NCI-H187 treated with DMSO at 0.1 percent for 48 hours (cell line): ENCODE measurements around the gene SLC36A1.
"Not testable (repeated sequence)": the region's sequence is repeated elsewhere in the genome, so short reads cannot be mapped to it uniquely, and the experiment has no call there.

Experiments
- DNase-seq: peaks from one replicate; lab custom pipeline; 2025; lab: John Stamatoyannopoulos, UW

SLC36A1 gene

DNA sequence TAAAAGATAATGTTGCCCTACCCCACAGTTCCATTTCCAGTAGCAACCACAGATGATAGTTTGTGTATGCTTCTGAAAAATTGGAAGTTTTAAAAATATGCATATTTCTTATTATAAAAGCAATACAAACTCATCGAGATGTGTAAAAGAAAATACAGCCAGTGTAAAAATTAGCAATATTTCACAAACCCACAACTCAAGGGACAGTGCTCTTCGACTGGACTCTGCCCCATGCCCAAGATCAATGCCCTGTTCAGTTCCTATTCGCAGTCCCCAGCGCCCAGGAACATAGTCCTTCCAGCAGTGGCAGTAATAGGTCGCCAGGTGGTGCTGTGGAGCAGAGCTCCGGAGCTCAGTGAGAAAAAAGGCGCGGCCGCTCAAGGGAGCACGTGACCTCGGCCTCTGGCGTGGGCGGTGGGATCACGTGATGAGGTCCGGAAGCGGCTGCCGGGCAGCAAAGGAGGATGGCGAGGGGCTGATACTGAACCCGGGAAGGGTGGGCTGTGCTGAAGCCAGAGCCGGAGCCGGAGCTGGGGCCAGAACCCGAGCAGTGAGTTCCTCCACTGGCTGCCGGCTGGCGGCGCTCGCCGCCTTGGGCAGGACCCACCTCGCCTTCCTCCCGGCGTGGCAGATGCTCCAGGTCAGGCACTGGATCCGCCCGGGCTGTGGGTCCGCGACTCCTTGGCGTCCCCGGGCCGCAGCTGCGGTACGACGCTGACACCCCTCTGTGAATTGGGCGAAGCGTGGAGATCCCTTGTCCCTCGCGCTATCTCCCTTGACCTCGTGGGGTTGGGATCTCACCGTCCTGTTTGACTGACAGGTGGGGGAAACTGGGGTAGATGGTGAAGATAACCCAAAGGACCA lies at the start of gene SLC36A1:
SLC36A1 (plus strand) TSS at position 430 of the 864 bp plus-strand sequence. CDS start 11,190 bp downstream, outside the sequence.
- peak; percentile 83 for DNase-seq

DNA sequence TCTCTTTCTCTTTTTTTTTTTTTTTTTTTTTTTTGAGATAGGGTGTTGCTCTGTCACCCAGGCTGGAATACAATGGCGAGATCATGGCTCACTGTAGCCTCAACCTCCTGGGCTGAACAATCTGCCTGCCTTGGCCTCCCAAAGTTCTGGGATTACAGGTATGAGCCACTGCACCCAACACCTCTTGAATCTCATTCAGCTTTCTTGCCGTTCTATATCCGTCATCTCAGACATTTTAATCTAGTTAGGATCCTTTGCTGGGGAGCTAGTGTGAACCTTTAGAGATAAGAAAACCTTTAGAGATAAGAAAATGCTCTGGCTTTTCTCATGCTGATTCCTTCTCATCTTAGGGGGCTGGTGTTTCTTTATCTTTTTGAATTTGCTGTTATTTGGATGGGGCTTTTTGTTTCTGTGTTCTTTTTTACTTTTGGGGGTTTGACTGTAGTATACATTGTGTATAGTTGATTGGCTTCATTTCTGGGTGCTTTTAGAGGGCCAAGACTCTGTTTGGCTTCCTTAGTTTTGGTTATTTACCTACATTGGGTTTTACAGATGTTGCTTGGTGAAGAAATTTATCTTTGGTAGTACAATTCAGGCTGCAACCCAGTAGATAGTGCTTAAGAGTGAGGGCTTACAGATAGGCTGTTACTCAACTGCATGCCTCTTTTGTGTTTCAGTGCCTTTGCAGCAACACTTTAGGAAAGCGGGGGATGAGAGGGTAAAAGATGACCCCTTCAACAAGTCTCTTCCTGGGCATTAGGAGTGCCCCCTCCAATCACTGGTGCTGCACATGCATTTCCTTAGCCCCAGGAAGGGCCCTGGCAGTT lies 41.9 kb upstream of the SLC36A1 start:
- DNase-seq, result no peak

DNA sequence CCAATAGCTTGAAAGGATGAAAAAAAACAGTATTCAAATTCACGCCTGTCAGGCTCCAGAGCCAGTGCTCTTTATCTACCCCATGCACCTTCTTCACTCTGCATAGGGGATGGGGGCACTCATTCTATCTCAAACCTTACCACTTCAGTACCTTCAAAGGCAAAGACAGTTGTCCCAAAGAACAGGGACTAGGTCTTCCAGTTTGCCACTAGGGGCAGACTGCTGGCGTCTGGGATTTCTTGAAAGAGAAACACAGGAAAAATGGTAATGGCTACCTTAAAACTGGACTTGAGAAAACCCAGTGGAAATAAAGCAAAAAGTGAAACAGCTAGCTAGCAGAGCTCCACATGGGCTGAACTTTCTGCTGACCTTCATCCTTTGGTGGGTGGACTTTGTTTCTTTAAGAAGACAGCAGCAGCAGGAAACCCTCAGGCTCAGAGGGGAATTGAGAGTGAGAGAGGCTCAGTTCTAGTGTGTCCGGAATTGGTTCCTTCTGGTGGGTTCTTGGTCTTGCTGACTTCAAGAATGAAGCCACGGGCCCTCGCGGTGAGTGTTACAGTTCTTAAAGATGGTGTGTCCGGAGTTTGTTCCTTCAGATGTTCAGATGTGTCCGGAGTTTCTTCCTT lies 41.0 kb upstream of the SLC36A1 start:
- DNase-seq, result no peak

DNA sequence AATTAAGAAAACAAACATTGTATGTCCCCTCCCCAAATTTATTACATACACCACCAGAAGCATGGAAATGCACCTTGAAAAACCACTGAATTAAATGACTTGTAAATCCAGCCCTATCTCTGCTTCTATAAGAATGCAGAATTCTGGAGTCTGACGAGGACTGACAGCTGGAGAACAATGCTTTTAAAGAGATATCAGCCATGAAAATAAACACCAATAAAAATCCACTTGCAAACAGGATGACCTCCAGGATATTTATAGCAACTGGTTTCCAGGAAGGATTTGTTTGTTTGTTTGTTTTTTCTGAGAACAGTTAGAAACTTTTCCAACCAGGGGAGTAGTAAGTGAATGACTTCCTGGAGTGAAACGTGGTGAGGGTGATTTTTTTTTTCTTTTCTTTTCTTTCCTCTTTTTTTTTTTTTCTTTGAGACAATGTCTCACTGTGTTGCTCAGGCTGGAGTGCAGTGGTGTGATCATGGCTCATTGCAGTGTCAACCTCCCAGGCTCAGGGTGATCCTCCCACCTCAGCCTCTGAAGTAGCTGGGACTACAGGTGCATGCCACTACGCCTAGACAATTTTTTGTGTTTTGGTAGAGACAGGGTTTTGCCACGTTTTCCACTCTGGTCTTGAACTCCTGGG lies 38.7 kb upstream of the SLC36A1 start:
- no peak for DNase-seq

DNA sequence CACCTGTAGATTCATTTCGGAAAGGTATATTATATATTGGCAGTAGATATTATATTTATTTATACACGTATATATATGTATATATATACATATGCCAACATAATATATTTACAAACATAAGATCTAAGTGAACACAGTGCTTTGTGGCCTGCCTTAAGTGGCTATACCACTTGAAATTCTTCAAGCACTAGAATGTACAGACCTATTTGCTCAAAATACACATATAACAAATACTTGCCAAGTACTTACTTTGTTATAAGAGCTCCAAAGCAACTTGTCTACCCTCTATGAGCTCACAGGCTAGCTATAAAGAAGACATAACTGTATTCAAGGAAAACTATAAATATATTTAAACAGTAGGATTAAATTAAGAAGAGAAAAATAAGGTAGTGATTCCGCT lies 33.6 kb upstream of the SLC36A1 start:
- DNase-seq, result peak; percentile 63

DNA sequence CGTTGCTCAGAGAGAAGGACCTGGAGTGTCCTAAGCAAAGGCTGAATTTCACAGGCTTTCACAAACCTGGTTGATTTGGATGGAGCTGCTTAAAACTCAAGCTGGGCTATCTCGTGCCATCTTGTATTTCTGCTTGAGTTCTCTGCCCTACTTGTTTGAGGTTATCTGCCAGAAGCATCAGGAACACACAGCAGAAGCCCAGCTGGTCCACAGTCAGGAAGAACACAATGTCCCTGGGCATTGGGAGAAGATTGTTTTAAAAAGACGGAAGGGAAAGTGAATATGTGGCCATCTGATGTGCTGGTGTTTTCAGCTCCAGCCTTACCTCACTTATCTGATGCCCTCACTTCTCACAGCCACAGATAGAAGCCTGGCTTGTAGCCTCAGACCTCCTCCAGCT lies 32.9 kb upstream of the SLC36A1 start:
- DNase-seq, result no peak

DNA sequence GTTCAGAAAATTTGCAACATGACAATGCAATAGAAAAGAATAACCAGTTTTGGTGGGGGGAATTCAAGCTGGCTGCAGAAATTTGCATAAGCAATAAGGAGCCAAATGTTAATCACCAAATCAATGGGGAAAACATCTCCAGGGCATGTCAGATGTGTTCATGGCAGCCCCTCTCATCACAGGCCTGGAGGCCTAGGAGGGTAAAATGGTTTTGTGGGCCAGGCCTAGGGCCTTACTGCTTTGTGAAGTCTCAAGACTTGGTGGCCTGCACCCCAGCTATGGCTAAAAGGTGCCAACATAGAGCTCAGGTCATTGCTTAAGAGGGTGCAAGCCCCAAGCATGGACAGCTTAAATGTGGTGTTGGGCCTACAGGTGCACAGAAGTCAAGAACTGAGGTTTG lies 29.7 kb upstream of the SLC36A1 start:
- no peak for DNase-seq

DNA sequence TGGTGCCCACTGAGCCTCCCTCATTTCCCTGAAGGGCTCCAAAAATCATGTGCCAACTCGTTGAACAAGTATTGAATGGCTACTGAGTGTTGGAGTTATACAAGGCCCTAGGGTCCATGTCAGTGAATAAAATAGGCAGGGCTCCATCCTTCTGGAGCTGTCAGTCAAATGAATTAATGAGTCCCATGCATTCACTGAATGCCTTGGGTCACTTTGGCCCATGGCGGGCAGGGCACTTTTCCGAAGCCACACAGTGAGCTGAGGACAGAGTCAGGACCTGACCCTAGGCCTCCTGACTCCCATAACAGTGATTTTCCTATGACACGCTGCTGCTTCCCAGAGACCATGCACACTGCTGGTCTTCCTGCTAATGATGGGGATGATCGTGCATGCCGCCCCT lies 27.3 kb upstream of the SLC36A1 start:
- no peak for DNase-seq

DNA sequence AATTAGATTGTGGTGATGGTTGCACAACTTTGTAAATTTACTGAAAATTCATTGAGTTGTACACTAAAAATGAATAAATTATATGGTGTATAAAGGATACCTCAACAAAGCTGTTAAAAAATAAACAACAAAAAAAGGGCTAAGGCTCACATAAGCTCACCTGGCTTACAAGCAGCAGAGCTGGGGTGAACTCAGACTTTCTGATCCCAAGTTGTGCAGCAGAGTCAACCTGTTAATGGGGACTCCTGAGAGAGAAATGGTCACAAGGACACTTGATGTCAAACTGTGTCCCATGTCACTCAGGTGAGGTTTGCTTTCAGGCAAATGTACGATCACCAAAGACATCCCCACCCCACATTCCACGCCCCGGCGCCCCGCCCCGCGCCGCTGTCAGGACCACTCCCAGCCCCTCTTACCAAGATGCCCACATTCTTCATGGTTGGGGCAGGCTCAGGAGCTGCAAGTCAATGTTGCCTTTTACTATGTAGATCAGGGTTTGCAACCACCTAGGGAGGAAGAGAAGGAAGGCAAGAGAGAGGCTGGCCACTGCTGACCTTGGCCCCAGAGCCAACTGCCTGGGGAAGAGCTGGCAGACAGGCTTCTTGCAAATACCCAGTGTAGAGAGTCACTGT lies 22.4 kb upstream of the SLC36A1 start:
- no peak for DNase-seq

DNA sequence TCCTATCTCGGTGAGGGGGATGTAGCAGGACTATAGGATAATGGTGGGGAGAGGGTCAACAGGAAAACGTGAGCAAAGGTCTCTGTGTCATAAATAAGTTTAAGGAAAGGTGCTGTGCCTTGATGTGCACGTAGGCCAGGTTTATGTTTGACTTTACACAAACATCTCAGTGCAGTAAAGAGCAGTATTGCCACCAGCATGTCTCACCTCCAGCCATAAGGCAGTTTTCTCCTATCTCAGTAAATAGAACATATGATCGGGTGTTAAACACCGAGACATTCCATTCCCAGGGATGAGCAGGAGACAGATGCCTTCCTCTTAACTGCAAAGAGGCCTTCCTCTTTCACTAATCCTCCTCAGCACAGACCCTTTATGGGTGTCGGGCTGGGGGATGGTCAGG lies 21.1 kb upstream of the SLC36A1 start:
- DNase-seq, result not testable (repeated sequence)

DNA sequence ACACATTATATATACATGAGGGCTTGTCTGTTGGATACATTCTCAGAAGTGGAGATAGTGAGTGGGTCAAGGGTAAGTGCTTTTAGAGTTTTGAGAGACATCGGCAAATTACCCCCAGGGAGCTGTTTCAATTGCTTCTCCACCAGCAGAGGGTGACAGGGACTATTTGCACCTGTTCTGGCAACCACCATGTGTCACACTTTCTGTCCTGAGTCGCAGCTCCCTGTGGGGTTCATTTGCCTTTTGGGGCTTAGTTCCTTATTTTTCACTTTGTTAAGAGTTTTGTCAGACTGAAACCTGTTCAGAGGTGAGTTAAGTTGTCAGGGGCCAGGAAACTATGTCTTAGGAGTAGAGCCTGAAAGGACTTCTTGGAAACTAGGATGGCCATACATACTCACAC lies 20.1 kb upstream of the SLC36A1 start:
- DNase-seq, result peak; percentile 33

DNA sequence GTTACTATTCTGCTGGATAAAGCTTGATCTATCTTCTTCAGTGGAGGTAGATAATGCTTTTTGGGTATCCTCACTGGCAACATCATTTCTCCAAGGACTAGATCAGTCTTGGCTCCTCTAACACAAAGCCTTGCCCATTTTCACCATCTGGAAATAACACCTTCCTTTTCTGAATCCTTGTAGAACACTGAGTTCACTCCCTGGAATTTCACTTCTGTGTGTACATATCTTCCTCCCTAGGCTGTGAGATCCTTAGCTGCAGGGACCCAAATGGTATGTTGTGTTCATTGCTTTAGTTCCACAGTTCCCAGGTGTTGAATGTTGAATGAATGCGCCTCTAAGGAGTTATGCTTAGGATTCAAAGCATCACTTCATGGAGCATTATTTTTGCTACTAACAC lies 16.7 kb upstream of the SLC36A1 start:
- DNase-seq, result no peak

DNA sequence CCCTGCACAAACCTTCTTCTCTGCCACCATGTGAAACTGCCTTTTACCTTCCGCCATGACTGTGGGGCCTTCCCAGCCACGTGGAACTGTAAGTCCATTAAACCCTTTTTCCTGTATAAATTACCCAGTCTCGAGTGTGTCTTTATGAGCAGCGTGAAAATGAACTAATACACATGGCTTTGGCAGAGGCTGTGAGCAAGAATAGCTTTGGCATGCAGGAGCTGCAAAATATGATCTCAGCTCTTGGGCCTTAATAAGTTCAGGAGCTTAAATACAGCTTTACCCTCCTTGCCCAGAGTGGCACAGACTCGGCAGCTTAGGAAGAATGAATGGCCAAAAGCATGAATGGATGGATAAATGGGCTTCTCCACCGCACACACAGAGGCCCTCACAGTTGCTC lies 15.7 kb upstream of the SLC36A1 start:
- DNase-seq, result no peak

DNA sequence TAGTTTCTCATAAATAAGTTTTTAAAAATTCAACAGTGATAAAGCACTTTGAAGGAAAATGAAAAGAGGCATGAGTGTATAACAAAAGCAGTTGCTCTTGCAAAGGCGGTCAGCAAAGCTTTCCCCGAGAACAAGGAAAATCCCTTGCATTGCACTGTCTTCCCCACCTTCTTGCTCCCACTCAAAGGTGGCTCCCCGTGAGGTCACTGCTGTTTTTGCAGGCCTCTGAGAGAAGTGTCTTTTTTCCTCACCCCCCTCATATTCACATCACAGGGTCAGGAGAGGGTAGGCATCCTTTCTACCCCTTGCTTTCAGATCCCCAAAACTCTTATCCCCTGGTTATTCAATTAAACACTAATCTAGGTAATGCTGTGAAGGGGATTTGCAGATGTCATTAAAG lies 15.2 kb upstream of the SLC36A1 start:
- DNase-seq, result no peak

DNA sequence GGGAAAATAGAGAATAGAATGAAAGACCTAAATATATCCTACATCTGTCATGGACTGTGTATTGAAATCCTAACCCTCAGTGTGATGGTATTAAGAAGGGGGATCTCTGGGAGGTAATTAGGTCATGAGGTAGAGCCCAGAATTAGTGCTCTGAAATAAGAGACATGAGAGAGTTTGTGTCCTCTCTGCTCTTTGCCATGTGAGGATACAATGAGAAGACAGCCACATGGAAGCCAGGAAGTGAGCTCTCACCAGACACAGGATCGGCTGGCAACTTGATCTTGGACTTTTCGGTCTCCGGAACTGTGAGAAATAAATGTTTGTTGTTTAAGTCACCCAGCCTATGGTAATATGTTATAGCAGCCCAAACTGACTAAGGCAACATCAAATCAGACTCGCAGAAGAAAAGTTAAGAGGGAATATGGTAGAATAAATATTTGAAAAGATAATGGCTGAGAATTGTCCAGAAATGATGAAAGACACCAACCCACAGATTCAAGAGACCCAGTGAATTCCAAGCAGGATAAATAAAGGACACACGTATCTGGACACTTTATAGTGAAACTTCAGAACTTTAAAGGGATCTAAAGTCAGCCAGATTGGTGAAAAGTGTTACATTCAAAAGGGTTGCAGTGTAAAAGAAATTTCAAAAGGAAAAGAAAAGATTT lies 12.7 kb upstream of the SLC36A1 start:
- DNase-seq, result no peak

DNA sequence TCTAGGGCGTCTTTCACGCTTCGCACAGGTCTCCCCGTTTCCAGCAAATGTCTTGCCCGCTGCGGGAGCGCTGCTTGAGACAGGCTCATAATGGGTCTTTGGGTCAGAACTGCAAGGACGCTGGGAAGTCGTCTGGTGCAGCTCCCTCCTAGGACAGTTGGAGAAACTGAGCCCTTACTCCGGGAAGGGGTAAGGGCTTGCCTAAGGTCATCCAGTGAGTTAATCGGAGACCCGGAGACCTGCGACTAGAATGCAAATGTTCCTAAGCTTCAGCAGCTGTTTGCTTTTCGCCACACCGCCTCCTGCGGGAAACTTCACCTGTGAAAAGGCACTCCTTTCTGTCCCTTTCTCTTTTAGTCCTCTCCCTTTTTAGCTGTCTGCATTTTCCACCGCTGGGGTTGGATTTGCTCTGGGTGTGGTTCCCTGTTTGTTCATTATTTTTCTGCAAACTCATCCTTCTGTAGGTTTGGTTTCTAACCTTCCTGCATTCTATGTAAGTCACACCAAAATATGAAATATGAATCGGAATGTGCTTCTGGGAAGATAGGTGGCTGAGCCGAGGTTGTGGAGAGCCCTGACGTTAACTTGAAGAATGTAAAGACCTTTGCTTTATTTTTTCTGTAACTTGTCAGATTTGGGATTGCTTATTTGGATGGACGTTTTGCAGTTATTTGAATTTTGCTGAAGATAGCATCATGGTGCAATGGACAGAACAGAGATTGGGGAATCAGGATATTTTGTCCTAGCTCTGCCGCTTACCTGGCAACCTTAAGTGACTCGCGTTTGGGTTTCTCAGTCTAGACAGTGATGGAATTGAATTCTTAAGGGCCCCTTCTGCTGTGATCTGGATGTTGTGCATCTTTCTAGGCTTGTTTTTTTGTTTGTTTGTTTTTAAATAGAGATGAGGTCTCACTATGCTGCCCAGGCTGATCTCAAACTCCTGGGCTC lies 909 bp downstream of the SLC36A1 start:
- DNase-seq, result no peak

DNA sequence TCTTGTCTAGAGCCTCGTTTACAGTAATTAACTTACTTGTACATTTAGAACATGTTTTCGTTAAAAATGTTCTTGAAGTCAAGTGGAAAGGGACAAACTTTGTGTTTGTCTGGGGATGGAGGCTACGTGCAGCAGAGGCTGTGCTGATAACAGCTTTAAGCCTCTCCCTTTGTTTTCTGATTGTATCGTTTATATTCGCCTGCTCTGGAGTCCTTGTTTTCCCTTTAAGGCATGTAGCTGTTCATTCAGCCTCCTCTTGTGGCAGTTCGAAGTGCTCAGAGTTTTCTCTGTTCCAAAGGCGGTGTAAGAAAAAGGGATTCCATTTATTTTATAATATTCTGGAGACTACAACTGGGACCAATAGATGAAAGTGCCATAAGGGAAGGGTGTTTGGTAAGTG lies 1.9 kb downstream of the SLC36A1 start:
- no peak for DNase-seq

DNA sequence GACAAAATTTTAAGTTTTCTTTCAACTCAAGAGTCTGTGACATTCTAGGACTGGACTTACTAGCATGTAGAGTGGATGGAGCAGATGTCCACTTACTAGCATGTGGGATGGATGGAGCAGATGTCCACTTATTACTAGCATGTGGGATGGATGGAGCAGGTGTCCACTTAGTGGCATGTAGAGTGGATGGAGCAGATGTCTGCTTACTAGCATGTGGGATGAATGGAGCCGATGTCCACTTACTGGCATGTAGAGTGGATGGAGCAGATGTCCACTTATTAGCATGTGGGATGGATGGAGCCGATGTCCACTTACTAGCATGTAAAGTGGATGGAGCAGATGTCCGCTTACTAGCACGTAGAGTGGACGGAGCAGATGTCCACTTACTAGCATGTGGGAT lies 2.4 kb downstream of the SLC36A1 start:
- no peak for DNase-seq

DNA sequence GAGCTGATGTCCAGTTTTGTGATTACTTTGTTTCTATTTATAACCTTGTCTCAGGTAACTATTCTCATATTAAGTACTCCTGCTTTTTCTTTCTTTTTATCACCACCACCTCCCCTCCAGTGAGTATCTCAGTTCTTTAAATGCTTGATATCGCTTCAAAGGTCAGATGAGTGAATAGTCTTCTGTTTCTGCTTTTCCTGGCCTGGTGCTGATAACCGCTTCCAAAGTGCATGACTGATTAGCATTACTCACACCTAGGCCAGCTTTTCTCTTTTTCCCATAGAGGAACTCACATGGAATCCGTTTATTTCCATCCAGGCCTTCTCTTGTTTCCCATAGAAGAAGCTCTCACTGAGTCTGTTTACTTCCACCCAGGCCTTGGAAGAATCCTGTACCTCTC lies 3.2 kb downstream of the SLC36A1 start:
- DNase-seq, result no peak
